Motor neuron (in vitro differentiated cells): ENCODE results near the gene HK1. TPM values are rescaled to one million over a fixed set of nuclear protein-coding genes. Genes with fewer than 3 reads are reported as not detected.

Experiments
- ATAC-seq, 8 experiments: fragments of 200-7000 bp; cut with Tn5 transposase; replicated peaks in 6 of 8; 2 replicates each; pipeline ENCODE4 v1.8.0; 2021; ENCODE audit warnings: mild to moderate bottlenecking in 8 of 8, moderate library complexity in 8 of 8
- H3K27ac ChIP-seq, 2 donors: fragments of 250-450 bp; sonication (Bioruptor Pico); 2 replicates each; pipeline ENCODE4 v1.9.0; 2021; ENCODE audit warnings: antibody characterized with exemption in 2 of 2, mild to moderate bottlenecking in 2 of 2, moderate library complexity in 1 of 2
- H3K4me1 ChIP-seq, 2 donors: fragments of 250-450 bp; sonication (Bioruptor Pico); replicated peaks in 1 of 2; 2 replicates each; pipeline ENCODE4 v1.6.1; 2021; ENCODE audit warnings: antibody characterized with exemption in 2 of 2, mild to moderate bottlenecking in 2 of 2, moderate library complexity in 1 of 2
- H3K4me3 ChIP-seq, 5 donors: fragments of 250-450 bp; sonication (Bioruptor Pico); 2 replicates each; pipeline ENCODE4 v1.9.0; 2021; ENCODE audit warnings: antibody characterized with exemption in 5 of 5, mild to moderate bottlenecking in 5 of 5, moderate library complexity in 4 of 5
- WGBS, 10 experiments: fragments of 450-650 bp; shearing (Covaris generic); methylation state at CpG; one replicate each; pipeline ENCODE4 v1.0.0; 2022; 5-methylcytosine and 5-hydroxymethylcytosine counted together
- in situ Hi-C, 9 experiments: fragments of 400-800 bp; cut with MboI; loops; one replicate each; pipeline ENCODE4 v1.15.0; 2021; ENCODE audit warnings: low sequenced_read_pairs in 9 of 9, low pct_unique_long_range_greater_than_20kb in 2 of 9; ENCODE audit not compliant: unreplicated experiment in 9 of 9
- total RNA-seq, 8 experiments: library from RNA; unstranded; fragments of 300-600 nt; gene quantifications; 2 replicates each; pipeline versions ENCODE4 v1.2.3 to v1.2.4, GENCODE V29; 2022

Gene HK1
- total RNA-seq, 8 experiments from 2014 or later, result 53.8 to 113 (median 83.7) TPM

GRCh38 chr10:69363666-69364065 is 85.4 kb downstream of the HK1 start:
- H3K27ac ChIP-seq, result no peak overlapping the region

GRCh38 chr10:69364232-69364940 is 86.1 kb downstream of the HK1 start:
- in situ Hi-C loops, result no loop called here
- no peak overlapping the region for H3K27ac ChIP-seq
- no peak for ATAC-seq
- 87 to 100% (median 90%) methylated on average over 1 to 9 of the region's 9 CpGs; no CpG with 5 or more reads in 1 of the 10 experiments for WGBS, 10 experiments
- no peaks in the 10 kb centered on the region for H3K4me1 ChIP-seq
- H3K4me3 ChIP-seq, result no peak overlapping the region

More at GRCh38 chr10:69363666-69364065, 85.4 kb downstream of the HK1 start:
- in situ Hi-C loops, result no loop called here
- WGBS, 10 experiments, result 50 to 93% (median 79%) methylated on average over 2 of the region's 5 CpGs; no CpG with 5 or more reads in 6 of the 10 experiments
- Histone ChIP-seq H3K4me1 (no peaks in the 10 kb centered on the region), H3K4me3 (no peak overlapping the region)
- ATAC-seq, result no peak

GRCh38 chr10:69366738-69367137 is 88.4 kb downstream of the HK1 start:
- in situ Hi-C loops, result no loop called here
- WGBS, 10 experiments, result 90 to 100% (median 95%) methylated on average over 2 to 4 of the region's 5 CpGs; no CpG with 5 or more reads in 6 of the 10 experiments
- H3K4me1 ChIP-seq, result no peaks in the 10 kb centered on the region
- H3K4me3 ChIP-seq, result no peak overlapping the region
- ATAC-seq, result peak in 1 of 8 experiments; percentile 69
- no peak overlapping the region for H3K27ac ChIP-seq

GRCh38 chr10:69367469-69367868 is 89.2 kb downstream of the HK1 start:
- Histone ChIP-seq H3K4me3 (no peak overlapping the region), H3K27ac (no peak overlapping the region), H3K4me1 (no peaks in the 10 kb centered on the region)
- ATAC-seq, result peak in 3 of 8 experiments; percentile 53 to 81 (median 62)
- 60 to 92% (median 76%) methylated on average over 1 to 2 of the region's 4 CpGs; no CpG with 5 or more reads in 3 of the 10 experiments for WGBS, 10 experiments
- in situ Hi-C loops, result no loop called here

GRCh38 chr10:69372126-69372980 is 94.1 kb downstream of the HK1 start:
- in situ Hi-C loops, result no loop called here
- Histone ChIP-seq H3K27ac (no peak overlapping the region), H3K4me1 (no peaks in the 10 kb centered on the region), H3K4me3 (no peak overlapping the region)
- ATAC-seq, result peak in 2 of 8 experiments; percentile 15 to 20
- WGBS, 10 experiments, result 57 to 94% (median 83%) methylated on average over 1 to 9 of the region's 9 CpGs

- in situ Hi-C loops, result no loop called here
- Histone ChIP-seq H3K27ac (no peak overlapping the region), H3K4me1 (no peaks in the 10 kb centered on the region), H3K4me3 (no peak overlapping the region)
- ATAC-seq, result no peak
- 80 to 100% (median 95%) methylated on average over 1 to 9 of the region's 13 CpGs; no CpG with 5 or more reads in 5 of the 10 experiments for WGBS, 10 experiments
These were observed 95.9 kb downstream of the HK1 start for GRCh38 chr10:69374242-69374641.

- Histone ChIP-seq H3K4me1 (no peaks in the 10 kb centered on the region), H3K27ac (no peak overlapping the region), H3K4me3 (no peak overlapping the region)
- ATAC-seq, result no peak
- in situ Hi-C loops, result loop anchor here in 1 of 9 experiments (25.0 kb wide), 1 partner anchor 138 kb away; no protein-coding TSS in a partner anchor
- WGBS, 10 experiments, result 85 to 100% (median 100%) methylated on average over 1 to 2 of the region's 2 CpGs; no CpG with 5 or more reads in 1 of the 10 experiments
These were observed 96.6 kb downstream of the HK1 start for GRCh38 chr10:69374931-69375306.

- peak; percentile 41 to 89 (median 76) for ATAC-seq
- H3K27ac ChIP-seq, result no peak overlapping the region
- whole genome bisulfite sequencing, 10 experiments, result 37 to 100% (median 80%) methylated on average over 1 to 12 of the region's 19 CpGs; no CpG with 5 or more reads in 3 of the 10 experiments
- H3K4me3 ChIP-seq, result no peak overlapping the region
- in situ Hi-C loops, result loop anchor here in 1 of 9 experiments (25.0 kb wide), 1 partner anchor 138 kb away; no protein-coding TSS in a partner anchor
- no peaks in the 10 kb centered on the region for H3K4me1 ChIP-seq
These were observed 97.2 kb downstream of the HK1 start for GRCh38 chr10:69375307-69376151.

- 80 to 100% (median 97%) methylated on average over 1 to 8 of the region's 11 CpGs; no CpG with 5 or more reads in 4 of the 10 experiments for WGBS, 10 experiments
- Histone ChIP-seq H3K27ac (no peak overlapping the region), H3K4me3 (no peak overlapping the region), H3K4me1 (no peaks in the 10 kb centered on the region)
- in situ Hi-C loops, result loop anchor here in 1 of 9 experiments (25.0 kb wide), 1 partner anchor 139 kb away; no protein-coding TSS in a partner anchor
- ATAC-seq, result no peak
These were observed 98.4 kb downstream of the HK1 start for GRCh38 chr10:69376662-69377061.

- H3K27ac ChIP-seq, result no peak overlapping the region
- H3K4me1 ChIP-seq, result no peaks in the 10 kb centered on the region
- ATAC-seq, result no peak
- 80 to 100% methylated on average over 1 to 2 of the region's 6 CpGs; no CpG with 5 or more reads in 8 of the 10 experiments for WGBS, 10 experiments
- in situ Hi-C loops, result loop anchor here in 1 of 9 experiments (25.0 kb wide), 1 partner anchor 140 kb away; no protein-coding TSS in a partner anchor
- H3K4me3 ChIP-seq, result no peak overlapping the region
These were observed 98.9 kb downstream of the HK1 start for GRCh38 chr10:69377191-69377590.

GRCh38 chr10:69377933-69378332 is 99.6 kb downstream of the HK1 start:
- H3K27ac ChIP-seq, result no peak overlapping the region
- 50 to 100% (median 67%) methylated on average over 1 to 3 of the region's 3 CpGs; no CpG with 5 or more reads in 3 of the 10 experiments for WGBS, 10 experiments
- in situ Hi-C loops, result loop anchor here in 1 of 9 experiments (25.0 kb wide), 1 partner anchor 141 kb away; no protein-coding TSS in a partner anchor

GRCh38 chr10:69379800-69380199 is 101.5 kb downstream of the HK1 start:
- 90 to 100% (median 98%) methylated on average over 2 to 12 of the region's 16 CpGs; no CpG with 5 or more reads in 3 of the 10 experiments for WGBS, 10 experiments
- ATAC-seq, result no peak
- in situ Hi-C loops, result loop anchor here in 3 of 9 experiments (10.0 to 25.0 kb wide), 2 partner anchors 142 to 145 kb away; no protein-coding TSS in a partner anchor
- H3K4me1 ChIP-seq, result no peaks in the 10 kb centered on the region
- H3K4me3 ChIP-seq, result no peak overlapping the region
- no peak overlapping the region for H3K27ac ChIP-seq

More at GRCh38 chr10:69377933-69378332, 99.6 kb downstream of the HK1 start:
- no peak overlapping the region for H3K4me3 ChIP-seq
- ATAC-seq, result peak in 1 of 8 experiments; percentile 55
- no peaks in the 10 kb centered on the region for H3K4me1 ChIP-seq
